Stimulated activated CD8-positive, alpha-beta memory T cell treated with anti-CD3 and anti-CD28 coated beads, Interleukin-2, amount 100 ng/mL, for 48 hours (primary cell): ENCODE results near the gene HSPA12B.

Source experiments
- DNase-seq, 2 donors: peaks; one replicate each; pipeline ENCODE4 v3.0.0-alpha.2; 2020; ENCODE audit warnings: low read depth in 2 of 2

The HSPA12B gene

GRCh38 chr20:3729811-3730540 lies 2.5 kb upstream of the HSPA12B start:
- DNase-seq = no peak

GRCh38 chr20:3730803-3731672 lies 1.4 kb upstream of the HSPA12B start:
- no peak for DNase-seq

DNA sequence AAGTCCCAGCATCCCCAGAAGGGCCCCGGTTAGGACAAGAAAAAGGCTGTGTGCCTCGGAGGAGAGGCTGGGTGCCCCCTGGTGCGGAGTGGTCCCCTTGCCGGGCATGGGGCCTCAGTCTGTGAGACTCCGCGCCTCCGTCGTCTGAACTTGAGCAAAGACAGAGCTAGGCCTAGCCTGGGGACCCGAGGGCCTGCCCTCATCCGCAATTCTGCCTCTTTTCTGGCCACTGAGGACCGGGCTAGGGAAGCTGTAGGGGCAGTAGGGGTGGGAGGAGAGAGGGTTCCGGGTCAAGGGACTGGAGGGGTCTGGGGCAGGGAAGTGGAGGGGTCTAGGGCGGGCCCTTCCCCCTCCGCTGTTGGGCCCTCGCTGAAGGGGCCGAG lies 550 bp upstream of the HSPA12B start:
- DNase-seq = no peak

DNA sequence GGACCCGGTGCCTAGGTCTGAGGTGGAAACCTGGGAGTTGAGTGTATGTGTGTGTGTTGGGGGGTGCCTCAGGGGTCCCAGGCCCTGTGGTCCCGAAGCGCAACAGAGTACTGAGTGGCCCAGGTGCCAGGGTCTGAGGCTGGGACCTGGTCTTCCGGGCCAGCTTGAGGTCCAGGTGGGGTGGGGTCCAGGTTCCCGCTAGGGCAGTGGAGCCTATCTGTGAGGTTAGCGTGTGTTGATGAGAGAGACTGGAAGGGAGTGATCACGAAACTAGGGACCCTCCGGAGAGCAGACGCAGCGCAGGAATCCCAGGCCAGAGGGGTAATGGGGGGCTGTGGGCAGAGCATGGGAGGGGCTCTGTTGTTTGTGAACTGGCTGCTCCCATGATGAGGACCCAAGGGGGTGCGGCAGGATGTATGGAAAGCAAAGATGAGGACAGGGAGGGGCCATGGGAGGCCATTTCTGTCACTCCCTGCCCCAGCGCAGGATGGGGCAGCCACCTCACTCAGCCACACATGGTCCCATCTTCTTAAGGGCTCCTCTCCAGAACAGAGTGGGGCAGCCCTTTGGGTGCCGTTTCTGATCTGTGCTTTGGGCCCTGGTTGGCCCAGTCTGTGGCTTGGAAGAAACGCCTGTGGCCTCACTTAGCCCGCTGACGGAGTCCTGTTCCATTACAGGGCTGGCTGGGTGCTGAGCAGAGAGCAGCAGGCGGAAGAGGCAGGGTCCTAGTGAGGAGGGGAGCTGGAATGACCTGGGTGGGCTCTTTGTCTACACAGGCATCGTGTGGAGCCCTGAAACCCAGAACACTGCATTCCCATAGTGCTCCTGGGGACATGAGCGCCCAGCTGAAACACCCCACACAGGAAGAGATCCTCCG lies 872 bp downstream of the HSPA12B start:
- DNase-seq = no peak

DNA sequence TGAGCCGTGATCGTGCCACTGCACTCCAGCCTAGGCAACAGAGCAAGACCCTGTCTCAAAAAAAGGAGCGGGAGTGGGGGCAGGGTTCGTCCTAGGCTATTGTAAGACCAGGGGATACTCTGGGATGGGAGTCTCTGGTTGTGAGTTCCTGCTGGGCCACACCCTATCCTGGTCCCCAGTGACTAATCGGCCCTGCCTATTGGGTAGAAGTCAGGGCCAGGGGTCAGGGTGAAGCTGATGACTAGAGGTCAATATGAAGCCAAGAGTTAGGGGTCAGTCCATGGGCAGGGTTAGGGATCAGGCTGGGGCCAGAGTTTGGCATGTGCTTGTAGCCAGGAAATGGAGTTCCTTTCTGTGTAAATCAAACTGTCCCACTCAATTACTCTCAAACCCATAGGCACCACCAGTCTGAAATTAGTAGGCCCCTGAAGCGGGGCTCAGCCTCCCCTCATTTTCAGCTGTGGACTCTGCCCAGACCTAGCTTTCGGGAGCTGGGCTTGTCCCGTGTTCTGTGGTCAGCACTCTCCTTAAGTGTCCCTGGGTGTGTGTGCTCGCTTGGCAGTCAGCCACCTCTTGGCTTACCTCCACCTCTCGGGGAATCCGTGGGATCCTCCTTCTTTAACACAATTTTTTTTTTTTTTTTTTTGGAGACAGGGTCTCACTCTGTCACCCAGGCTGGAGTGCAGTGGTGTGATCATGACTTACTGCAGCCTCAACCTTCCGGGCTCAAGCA lies 1.8 kb downstream of the HSPA12B start:
- DNase-seq = no peak

GRCh38 chr20:3735768-3736167 lies 3.3 kb downstream of the HSPA12B start:
- no peak for DNase-seq

DNA sequence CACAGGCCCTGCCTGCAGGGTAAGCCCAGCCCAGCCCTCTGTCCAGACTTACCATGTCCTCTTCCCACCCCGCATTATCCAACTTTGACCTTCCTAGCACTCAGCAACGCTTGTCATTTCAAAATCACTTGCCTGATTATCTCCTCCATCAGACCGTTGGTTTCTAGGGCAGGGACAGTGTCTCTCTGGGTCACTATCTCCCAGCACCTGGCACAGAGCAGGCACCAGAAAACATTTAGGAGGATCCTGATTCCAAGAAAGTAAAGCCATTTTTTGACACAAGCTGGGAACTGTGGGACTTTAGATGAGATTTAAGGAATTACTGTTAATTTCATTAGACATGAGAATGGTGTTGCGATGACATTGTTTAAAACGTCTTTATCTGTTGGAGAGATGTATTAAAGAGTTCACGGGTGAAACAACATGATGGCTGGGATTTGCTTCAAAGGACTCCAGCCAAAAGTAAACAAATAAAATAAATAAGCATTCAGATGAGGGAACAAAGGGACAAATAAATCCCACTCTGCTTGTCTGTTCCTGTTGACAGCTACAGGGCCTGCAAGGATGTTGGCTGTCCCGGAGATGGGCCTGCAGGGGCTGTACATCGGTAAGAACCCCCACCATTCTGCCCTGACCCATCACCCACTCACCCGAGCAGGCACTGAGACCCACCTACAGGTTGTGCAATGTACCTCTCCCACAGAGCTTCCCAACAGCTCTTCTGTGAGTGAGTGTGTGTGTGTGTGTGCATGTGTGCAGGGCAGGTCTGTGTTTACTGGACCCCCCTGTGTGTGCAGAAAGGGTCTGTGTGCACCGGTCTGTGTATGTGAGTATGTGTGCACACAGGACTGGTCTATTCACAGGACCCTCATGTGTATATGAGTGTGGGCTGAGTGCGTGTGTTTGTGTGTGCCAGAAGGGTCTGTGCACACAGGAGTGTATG lies 5.9 kb downstream of the HSPA12B start:
- DNase-seq = no peak

GRCh38 chr20:3739054-3739925 lies 6.8 kb downstream of the HSPA12B start:
- no peak for DNase-seq

DNA sequence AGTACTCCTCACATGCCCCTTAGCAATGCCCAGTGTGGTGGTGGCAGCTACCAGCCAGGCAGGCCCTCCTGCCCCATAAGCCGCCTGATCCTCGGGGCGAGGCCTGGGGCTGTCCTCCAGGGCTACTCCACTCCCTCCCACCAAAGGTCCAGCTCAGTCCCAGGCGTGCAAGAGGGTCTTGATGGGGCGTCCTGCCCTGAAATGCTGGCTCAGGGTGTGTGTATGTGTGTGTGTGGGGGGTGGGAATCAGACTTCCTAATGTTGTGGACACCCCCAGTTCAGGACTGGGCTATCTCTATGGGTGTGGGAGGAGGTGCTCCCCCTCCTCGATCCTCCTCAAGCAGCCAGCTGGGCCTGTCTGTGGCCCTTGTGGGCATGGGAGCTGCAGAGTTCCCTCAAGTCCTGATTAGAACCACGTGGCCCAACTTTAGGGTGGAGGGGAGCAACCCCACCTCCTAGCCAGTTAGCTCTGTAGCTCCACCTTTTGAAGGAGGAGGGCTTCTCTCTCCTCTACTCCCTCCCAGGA lies 7.5 kb downstream of the HSPA12B start:
- DNase-seq = no peak

- no peak for DNase-seq
Measured at GRCh38 chr20:3740615-3741301, 8.3 kb downstream of the HSPA12B start.

DNA sequence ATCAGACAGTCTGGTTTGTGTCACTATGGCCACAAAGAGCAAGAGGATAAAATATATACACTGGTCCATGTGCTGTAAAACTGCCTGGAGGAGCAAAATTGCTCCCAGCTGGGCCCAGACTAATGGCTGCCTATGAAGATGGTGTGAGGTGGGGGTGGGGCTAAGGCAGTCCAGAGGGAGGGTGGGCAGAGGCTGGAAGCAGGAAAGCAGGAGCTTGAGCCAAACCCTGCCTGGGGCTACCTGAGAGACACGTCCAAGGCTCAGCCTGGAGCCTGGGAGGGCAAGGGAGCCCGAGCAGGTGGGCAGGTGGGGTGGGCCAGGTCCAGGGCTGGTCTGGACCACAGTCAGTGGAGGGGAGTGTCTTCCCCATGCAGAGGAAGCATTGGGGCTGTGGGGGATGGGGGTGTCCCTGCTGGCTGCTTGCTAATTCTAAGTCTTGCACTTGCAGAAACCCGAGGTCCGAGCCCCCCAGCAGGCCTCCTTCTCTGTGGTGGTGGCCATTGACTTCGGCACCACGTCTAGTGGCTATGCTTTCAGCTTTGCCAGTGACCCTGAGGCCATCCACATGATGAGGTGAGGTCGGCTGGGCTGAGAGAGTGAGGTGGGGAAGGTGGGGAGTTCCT lies 9.5 kb downstream of the HSPA12B start:
- DNase-seq = no peak

- DNase-seq = no peak
Measured at GRCh38 chr20:3743251-3743650, 10.8 kb downstream of the HSPA12B start.

- DNase-seq = no peak
Measured at GRCh38 chr20:3744037-3744436, 11.6 kb downstream of the HSPA12B start.

DNA sequence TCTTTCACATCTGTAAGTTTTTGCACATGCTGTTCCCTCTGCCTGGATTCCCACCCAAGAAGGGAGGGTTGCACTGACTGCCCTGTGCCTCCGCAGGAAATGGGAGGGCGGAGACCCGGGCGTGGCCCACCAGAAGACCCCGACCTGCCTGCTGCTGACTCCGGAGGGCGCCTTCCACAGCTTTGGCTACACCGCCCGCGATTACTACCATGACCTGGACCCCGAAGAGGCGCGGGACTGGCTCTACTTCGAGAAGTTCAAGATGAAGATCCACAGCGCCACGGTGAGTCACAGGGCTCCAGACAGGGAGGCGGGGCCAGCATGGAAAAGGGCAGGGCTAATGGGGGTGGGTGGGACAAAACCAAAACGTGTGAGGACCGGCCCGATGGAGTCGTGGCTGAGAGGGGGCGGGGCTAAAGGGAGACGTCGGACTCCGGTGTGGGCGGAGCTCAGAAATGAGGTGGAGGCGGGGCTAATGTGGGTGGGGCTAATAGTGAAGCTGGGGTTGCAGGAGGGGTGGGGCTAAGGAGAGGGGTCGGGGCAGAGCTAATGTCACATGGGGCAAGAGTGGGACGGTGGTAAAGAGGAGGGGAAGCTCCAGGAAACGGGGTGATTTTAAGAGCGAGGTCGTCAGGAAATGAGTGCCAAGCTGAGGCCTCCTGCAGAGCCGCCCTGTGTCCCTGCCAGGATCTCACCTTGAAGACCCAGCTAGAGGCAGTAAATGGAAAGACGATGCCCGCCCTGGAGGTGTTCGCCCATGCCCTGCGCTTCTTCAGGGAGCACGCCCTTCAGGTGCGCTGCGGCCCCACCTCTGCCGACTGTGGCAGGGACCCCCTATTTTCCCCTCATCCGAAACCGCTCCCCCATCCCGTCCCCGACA lies 12.6 kb downstream of the HSPA12B start:
- DNase-seq = peak; percentile 47 to 61

GRCh38 chr20:3745686-3746173 lies 13.2 kb downstream of the HSPA12B start:
- DNase-seq = no peak

- no peak for DNase-seq
Measured at GRCh38 chr20:3747471-3747870, 15.0 kb downstream of the HSPA12B start.

DNA sequence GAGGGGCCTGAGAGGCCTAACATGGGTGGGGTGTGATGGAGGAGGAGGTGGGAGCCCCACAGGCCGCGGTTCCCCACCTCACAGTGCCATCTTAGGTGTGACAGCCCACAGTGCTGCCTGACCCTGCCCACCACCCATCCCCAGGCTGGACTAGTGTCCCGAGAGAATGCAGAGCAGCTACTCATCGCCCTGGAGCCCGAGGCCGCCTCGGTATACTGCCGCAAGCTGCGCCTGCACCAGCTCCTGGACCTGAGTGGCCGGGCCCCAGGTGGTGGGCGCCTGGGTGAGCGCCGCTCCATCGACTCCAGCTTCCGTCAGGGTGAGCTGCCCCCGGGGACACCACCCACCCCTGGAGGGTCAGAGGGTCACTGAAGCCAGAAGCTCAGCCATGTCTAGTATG lies 15.6 kb downstream of the HSPA12B start:
- no peak for DNase-seq
